GM21423 (cell line): ENCODE data around the gene C16orf46.
"Not testable (repeated sequence)": the region's sequence is repeated elsewhere in the genome, so short reads cannot be mapped to it uniquely, and the experiment has no call there.

ENCODE experiments used
- ATAC-seq: cut with Tn5 transposase; IDR thresholded peaks from one replicate; pipeline ENCODE4 v1.9.1; 2021; ENCODE audit warnings: mild to moderate bottlenecking, moderate library complexity; ENCODE audit not compliant: unreplicated experiment

The C16orf46 gene

GRCh38 chr16:81077076-81077940 is at the start of gene C16orf46:
TSS of gene C16orf46 (minus strand) at chr16:81077238. CDS start at chr16:81063955, 13,283 bp downstream.
- peak; percentile 96 for ATAC-seq

GRCh38 chr16:81123092-81123852 is 46.2 kb upstream of the C16orf46 start:
- no peak for ATAC-seq

GRCh38 chr16:81121474-81121990 is 44.5 kb upstream of the C16orf46 start:
- ATAC-seq, result no peak

GRCh38 chr16:81117436-81117835 is 40.4 kb upstream of the C16orf46 start:
- no peak for ATAC-seq

- no peak for ATAC-seq
Measured at GRCh38 chr16:81116285-81116684, 39.2 kb upstream of the C16orf46 start.

- ATAC-seq, result no peak
Measured at GRCh38 chr16:81112453-81112852, 35.4 kb upstream of the C16orf46 start.

GRCh38 chr16:81109274-81109673 is 32.2 kb upstream of the C16orf46 start:
- ATAC-seq, result not testable (repeated sequence)

GRCh38 chr16:81107511-81107910 is 30.5 kb upstream of the C16orf46 start:
- ATAC-seq, result no peak

- no peak for ATAC-seq
Measured at GRCh38 chr16:81106826-81107503, 29.9 kb upstream of the C16orf46 start.

- ATAC-seq, result no peak
Measured at GRCh38 chr16:81105946-81106345, 28.9 kb upstream of the C16orf46 start.

- ATAC-seq, result no peak
Measured at GRCh38 chr16:81101702-81102101, 24.7 kb upstream of the C16orf46 start.

- no peak for ATAC-seq
Measured at GRCh38 chr16:81099958-81100357, 22.9 kb upstream of the C16orf46 start.

GRCh38 chr16:81097230-81097629 is 20.2 kb upstream of the C16orf46 start:
- ATAC-seq, result no peak

- no peak for ATAC-seq
Measured at GRCh38 chr16:81096715-81097208, 19.7 kb upstream of the C16orf46 start.

GRCh38 chr16:81095953-81096714 is 19.1 kb upstream of the C16orf46 start, which contains the start of gene GCSH:
TSS of gene GCSH (minus strand) at chr16:81096395. CDS start at chr16:81096278, 117 bp downstream.
- peak; percentile 98 for ATAC-seq

- ATAC-seq, result peak; percentile 9
Measured at GRCh38 chr16:81095653-81095952, 18.6 kb upstream of the C16orf46 start.

GRCh38 chr16:81094771-81095251 is 17.8 kb upstream of the C16orf46 start:
- ATAC-seq, result no peak

- ATAC-seq, result no peak
Measured at GRCh38 chr16:81088836-81089235, 11.8 kb upstream of the C16orf46 start.

- no peak for ATAC-seq
Measured at GRCh38 chr16:81081014-81081413, 4.0 kb upstream of the C16orf46 start.

- ATAC-seq, result no peak
Measured at GRCh38 chr16:81080233-81080632, 3.2 kb upstream of the C16orf46 start.
